ENCODE measurements around the gene TRAF7.
A peak's percentile ranks its signal among the peaks of the same experiment; 100 is the strongest.

Gene TRAF7

GRCh38 chr16:2210386-2211365, 55.1 kb downstream of the TRAF7 start, which contains the start of gene BRICD5:
Gene BRICD5, minus strand, starts transcription at chr16:2210863. Its CDS starts 30 bp downstream, at chr16:2210833.
- H3K36me3 Mint-ChIP-seq (ENCODE audit: low read depth) = peaks cover 8% of the 10 kb centered on the region
- peaks cover 24% of the 10 kb centered on the region for H3K4me1 Mint-ChIP-seq (ENCODE audit: low read depth)
- H3K4me3 Mint-ChIP-seq = no peak within 1 kb of the TSS
- H3K27ac Mint-ChIP-seq = no peak within 1 kb of the TSS
- H3K9me3 Mint-ChIP-seq = no peaks in the 10 kb centered on the region
- no peaks in the 10 kb centered on the region for H3K27me3 Mint-ChIP-seq (ENCODE audit: low read depth)

GRCh38 chr16:2211923-2212347, 56.4 kb downstream of the TRAF7 start:
- peaks cover 22% of the 10 kb centered on the region for H3K4me1 Mint-ChIP-seq (ENCODE audit: low read depth)
- H3K27me3 Mint-ChIP-seq (ENCODE audit: low read depth) = no peaks in the 10 kb centered on the region
- H3K4me3 Mint-ChIP-seq = peak overlapping the region; percentile 57
- no peaks in the 10 kb centered on the region for H3K9me3 Mint-ChIP-seq
- peak overlapping the region; percentile 31 for H3K27ac Mint-ChIP-seq
- peaks cover 8% of the 10 kb centered on the region for H3K36me3 Mint-ChIP-seq (ENCODE audit: low read depth)

GRCh38 chr16:2212362-2213324, 57.1 kb downstream of the TRAF7 start:
- Mint-ChIP-seq H3K27me3 (ENCODE audit: low read depth) (no peaks in the 10 kb centered on the region), H3K9me3 (no peaks in the 10 kb centered on the region), H3K4me3 (peak overlapping the region; percentile 78), H3K36me3 (ENCODE audit: low read depth) (peaks cover 4% of the 10 kb centered on the region), H3K4me1 (ENCODE audit: low read depth) (peaks cover 18% of the 10 kb centered on the region), H3K27ac (peak overlapping the region; percentile 31)

- Mint-ChIP-seq H3K27me3 (ENCODE audit: low read depth) (no peaks in the 10 kb centered on the region), H3K4me1 (ENCODE audit: low read depth) (peaks cover 16% of the 10 kb centered on the region), H3K36me3 (ENCODE audit: low read depth) (no peaks in the 10 kb centered on the region), H3K9me3 (no peaks in the 10 kb centered on the region), H3K27ac (peak overlapping the region; percentile 27), H3K4me3 (peak overlapping the region; percentile 78)
Measured at GRCh38 chr16:2213817-2214718, 58.5 kb downstream of the TRAF7 start.

- peaks cover 16% of the 10 kb centered on the region for H3K4me1 Mint-ChIP-seq (ENCODE audit: low read depth)
- H3K9me3 Mint-ChIP-seq = no peaks in the 10 kb centered on the region
- peak within 1 kb of the TSS; percentile 88 for H3K27ac Mint-ChIP-seq
- no peaks in the 10 kb centered on the region for H3K27me3 Mint-ChIP-seq (ENCODE audit: low read depth)
- peak within 1 kb of the TSS; percentile 85 for H3K4me3 Mint-ChIP-seq
- H3K36me3 Mint-ChIP-seq (ENCODE audit: low read depth) = no peaks in the 10 kb centered on the region
Measured at GRCh38 chr16:2214719-2214968, 59.1 kb downstream of the TRAF7 start, which contains the start of gene PGP. Gene PGP, minus strand, starts transcription at chr16:2214840. Its CDS starts 63 bp downstream, at chr16:2214777.

GRCh38 chr16:2216330-2216729, 60.7 kb downstream of the TRAF7 start:
- Mint-ChIP-seq H3K27me3 (ENCODE audit: low read depth) (no peaks in the 10 kb centered on the region), H3K27ac (no peak overlapping the region), H3K36me3 (ENCODE audit: low read depth) (no peaks in the 10 kb centered on the region), H3K9me3 (no peaks in the 10 kb centered on the region), H3K4me3 (peak overlapping the region; percentile 85), H3K4me1 (ENCODE audit: low read depth) (peaks cover 16% of the 10 kb centered on the region)

- Mint-ChIP-seq H3K27ac (peak within 1 kb of the TSS; percentile 83), H3K27me3 (ENCODE audit: low read depth) (no peaks in the 10 kb centered on the region), H3K9me3 (no peaks in the 10 kb centered on the region), H3K4me1 (ENCODE audit: low read depth) (peaks cover 9% of the 10 kb centered on the region), H3K4me3 (peak within 1 kb of the TSS; percentile 84), H3K36me3 (ENCODE audit: low read depth) (no peaks in the 10 kb centered on the region)
Measured at GRCh38 chr16:2223221-2223941, 67.8 kb downstream of the TRAF7 start, which contains the start of gene E4F1. Gene E4F1, plus strand, starts transcription at chr16:2223591. Its CDS starts 23 bp downstream, at chr16:2223614.

- Mint-ChIP-seq H3K9me3 (no peaks in the 10 kb centered on the region), H3K27ac (peak overlapping the region; percentile 72), H3K4me1 (ENCODE audit: low read depth) (peaks cover 9% of the 10 kb centered on the region), H3K27me3 (ENCODE audit: low read depth) (no peaks in the 10 kb centered on the region), H3K4me3 (peak overlapping the region; percentile 84), H3K36me3 (ENCODE audit: low read depth) (no peaks in the 10 kb centered on the region)
Measured at GRCh38 chr16:2223942-2224486, 68.4 kb downstream of the TRAF7 start.

GRCh38 chr16:2226245-2226793, 70.7 kb downstream of the TRAF7 start:
- Mint-ChIP-seq H3K4me1 (ENCODE audit: low read depth) (peaks cover 9% of the 10 kb centered on the region), H3K4me3 (peak overlapping the region; percentile 14), H3K9me3 (no peaks in the 10 kb centered on the region), H3K27ac (no peak overlapping the region), H3K36me3 (ENCODE audit: low read depth) (peaks cover 4% of the 10 kb centered on the region), H3K27me3 (ENCODE audit: low read depth) (no peaks in the 10 kb centered on the region)

- Mint-ChIP-seq H3K4me3 (no peak overlapping the region), H3K27ac (peak overlapping the region; percentile 55), H3K9me3 (no peaks in the 10 kb centered on the region), H3K27me3 (ENCODE audit: low read depth) (no peaks in the 10 kb centered on the region), H3K4me1 (ENCODE audit: low read depth) (peaks cover 9% of the 10 kb centered on the region), H3K36me3 (ENCODE audit: low read depth) (peaks cover 4% of the 10 kb centered on the region)
Measured at GRCh38 chr16:2226918-2227317, 71.3 kb downstream of the TRAF7 start.
